Measurements from ENCODE around the gene PSMD9.

The PSMD9 gene

DNA sequence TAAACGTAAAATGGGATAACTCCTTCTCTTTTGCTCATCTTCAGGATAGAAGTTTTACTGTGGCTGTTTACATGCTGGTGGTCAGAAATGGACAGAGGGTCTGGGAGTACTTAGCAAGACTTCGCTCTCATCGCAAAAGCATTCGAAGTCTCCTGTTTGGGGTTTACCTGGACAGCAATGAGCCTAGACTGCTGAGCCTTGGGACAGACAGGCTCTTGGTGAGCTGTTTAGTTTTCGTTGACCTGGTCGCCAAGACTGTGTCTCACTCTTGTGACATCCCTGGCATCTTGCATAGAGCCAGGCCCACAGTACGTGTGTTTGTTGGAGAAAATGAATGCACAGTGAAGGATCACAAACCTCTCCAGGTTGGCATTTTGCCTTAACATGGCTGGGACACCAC is 72.0 kb downstream of the PSMD9 start:
- Histone ChIP-seq H3K79me2 (ENCODE audit: control insufficient read depth, insufficient read depth, low read length) (no peaks in the 10 kb centered on the region), H3K4me3 (ENCODE audit: low read length) (no peak overlapping the region), H3K36me3 (ENCODE audit: control insufficient read depth, insufficient read depth, low read length) (no peaks in the 10 kb centered on the region), H2BK5ac (ENCODE audit: low read length) (no peak overlapping the region), H2AK5ac (ENCODE audit: low read length) (no peak overlapping the region), H3K23ac (ENCODE audit: low read length) (no peak overlapping the region), H4K8ac (ENCODE audit: low read depth, low read length) (no peak overlapping the region), H3K56ac (ENCODE audit: low read length) (no peak overlapping the region), H4K5ac (ENCODE audit: low read length) (no peak overlapping the region), H3K4me2 (ENCODE audit: low read length) (no peak overlapping the region), H3K27ac (ENCODE audit: low read depth, low read length) (no peak overlapping the region), H3K79me1 (ENCODE audit: low read length) (no peaks in the 10 kb centered on the region), H3K4me1 (ENCODE audit: control insufficient read depth, low read depth, low read length) (no peaks in the 10 kb centered on the region), H3K27me3 (ENCODE audit: insufficient read depth, low read length, poor library complexity) (no peaks in the 10 kb centered on the region), H2BK120ac (ENCODE audit: low read depth, low read length) (no peak overlapping the region), H3K4ac (ENCODE audit: low read depth, low read length) (no peak overlapping the region), H2BK15ac (replicated peaks; ENCODE audit: low read depth) (no peak overlapping the region), H3K9ac (ENCODE audit: low read length) (no peak overlapping the region), H3K18ac (ENCODE audit: low read length) (no peak overlapping the region)
- WGBS (ENCODE audit: extremely low coverage, insufficient coverage, low lambda C conversion rate) = no CpG with 5 or more reads among the region's 7 CpGs
- DNase-seq = no peak

DNA sequence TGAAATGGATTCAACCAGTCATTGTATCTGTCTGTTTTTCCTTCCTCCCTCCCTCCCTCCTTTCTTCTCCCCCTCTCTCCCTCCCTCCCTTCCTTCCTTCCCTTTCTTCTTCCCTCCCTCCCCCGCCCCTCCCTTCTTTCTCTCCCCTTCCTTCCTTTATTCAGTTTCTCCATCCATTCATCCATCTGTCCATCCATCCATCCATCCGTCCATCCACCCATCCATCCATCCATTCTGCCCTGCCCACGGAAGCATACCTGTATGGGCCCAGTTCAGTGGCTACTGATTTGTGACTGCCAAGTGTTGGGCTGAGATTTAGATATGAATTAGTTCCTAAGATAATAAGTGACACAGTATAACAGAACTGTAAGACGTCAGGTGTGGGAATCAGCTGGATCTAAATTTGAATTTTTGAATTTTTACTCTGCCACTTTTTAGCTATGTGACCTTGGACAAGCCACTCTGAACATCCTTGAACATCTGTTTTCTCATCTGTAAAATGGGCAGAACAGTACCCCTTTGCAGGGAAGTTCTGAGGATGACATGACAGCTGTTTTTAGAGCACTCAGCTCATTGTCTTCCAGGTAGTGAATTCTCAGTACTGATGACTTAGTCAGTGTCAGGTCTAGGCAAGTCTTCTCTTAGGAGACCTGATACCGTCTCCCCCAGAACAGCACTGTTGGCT is 72.7 kb downstream of the PSMD9 start:
- Histone ChIP-seq H3K79me2 (ENCODE audit: control insufficient read depth, insufficient read depth, low read length) (no peaks in the 10 kb centered on the region), H4K8ac (ENCODE audit: low read depth, low read length) (no peak overlapping the region), H3K56ac (ENCODE audit: low read length) (no peak overlapping the region), H3K4me1 (ENCODE audit: control insufficient read depth, low read depth, low read length) (no peaks in the 10 kb centered on the region), H3K79me1 (ENCODE audit: low read length) (no peaks in the 10 kb centered on the region), H3K4me2 (ENCODE audit: low read length) (no peak overlapping the region), H2BK5ac (ENCODE audit: low read length) (no peak overlapping the region), H4K5ac (ENCODE audit: low read length) (no peak overlapping the region), H3K18ac (ENCODE audit: low read length) (no peak overlapping the region), H2BK120ac (ENCODE audit: low read depth, low read length) (no peak overlapping the region), H3K27me3 (ENCODE audit: insufficient read depth, low read length, poor library complexity) (no peaks in the 10 kb centered on the region), H3K4ac (ENCODE audit: low read depth, low read length) (no peak overlapping the region), H3K23ac (ENCODE audit: low read length) (no peak overlapping the region), H3K36me3 (ENCODE audit: control insufficient read depth, insufficient read depth, low read length) (no peaks in the 10 kb centered on the region), H3K9ac (ENCODE audit: low read length) (no peak overlapping the region), H2BK15ac (replicated peaks; ENCODE audit: low read depth) (no peak overlapping the region), H2AK5ac (ENCODE audit: low read length) (no peak overlapping the region), H3K4me3 (ENCODE audit: low read length) (no peak overlapping the region), H3K27ac (ENCODE audit: low read depth, low read length) (no peak overlapping the region)
- no peak for DNase-seq
- no CpG with 5 or more reads among the region's 5 CpGs for WGBS (ENCODE audit: extremely low coverage, insufficient coverage, low lambda C conversion rate)

DNA sequence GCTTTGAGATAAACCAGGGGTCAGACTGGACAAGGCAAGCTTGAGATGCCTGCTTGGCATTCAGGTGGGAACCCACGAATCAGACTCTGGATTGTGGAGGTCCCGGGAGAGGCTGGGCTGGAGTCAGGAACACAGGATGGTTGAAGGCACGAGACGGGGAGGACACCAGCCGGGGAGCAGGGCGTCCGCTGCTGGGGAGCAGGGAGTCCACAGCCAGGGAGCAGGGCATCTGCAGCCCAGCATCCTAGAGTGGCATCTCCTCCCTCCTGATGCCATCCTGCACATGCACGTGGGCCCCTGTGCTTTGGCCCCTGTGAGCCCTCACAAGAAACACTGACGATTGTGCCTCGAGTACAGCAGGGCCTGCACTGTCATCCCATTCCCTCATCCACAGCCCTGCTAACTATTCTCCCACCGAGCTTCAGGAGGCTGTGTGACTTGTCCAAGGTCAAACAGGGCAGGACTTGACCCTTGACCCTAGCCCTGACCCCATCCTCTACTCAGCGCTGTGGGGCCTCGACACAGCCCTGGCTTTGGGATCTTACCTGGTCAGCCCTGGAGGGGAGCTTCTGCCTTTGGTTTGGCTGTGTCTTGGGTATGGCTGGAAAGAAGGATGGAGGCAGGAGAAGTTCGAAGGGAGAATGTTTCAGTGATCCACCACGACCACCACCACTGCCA is 74.9 kb downstream of the PSMD9 start:
- H3K27me3 ChIP-seq (ENCODE audit: insufficient read depth, low read length, poor library complexity) = no peaks in the 10 kb centered on the region

DNA sequence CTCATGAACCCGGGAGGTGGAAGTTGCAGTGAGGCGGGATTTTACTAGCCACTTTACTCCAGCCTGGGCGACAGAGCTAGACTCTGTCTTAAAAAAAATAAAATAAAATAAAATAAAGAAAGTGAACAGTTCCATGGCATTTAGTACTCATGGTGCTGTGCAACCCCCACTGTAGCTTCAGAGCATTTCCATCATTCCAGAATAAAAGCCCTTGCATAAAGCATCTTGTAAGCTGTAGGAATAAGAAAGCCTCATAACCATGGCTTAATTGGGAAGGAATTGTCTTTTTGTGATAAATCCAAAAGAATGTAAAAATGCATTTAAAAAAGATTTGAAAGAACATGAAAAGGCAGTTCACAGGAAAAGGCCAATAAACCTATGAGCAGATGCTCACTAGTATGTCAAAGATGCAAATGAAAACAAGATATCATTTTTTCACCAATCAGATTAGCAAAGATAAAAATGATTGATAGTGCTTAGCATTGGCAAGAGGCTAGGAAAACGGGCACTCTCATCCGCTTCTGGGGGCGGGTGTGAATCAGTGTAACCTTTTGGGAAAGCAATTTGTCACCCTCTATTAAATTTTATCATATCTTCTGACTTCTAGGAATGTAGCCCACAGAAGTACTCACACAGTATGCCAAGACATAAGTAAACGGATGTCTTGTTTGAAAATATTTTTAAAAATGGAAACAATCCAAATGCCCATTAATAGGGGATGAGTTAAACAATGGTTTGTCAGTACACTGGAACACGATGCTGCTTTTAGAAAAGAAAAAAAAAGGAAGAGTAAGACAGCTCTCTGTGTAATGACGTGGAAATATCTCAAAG is 76.4 kb downstream of the PSMD9 start:
- H3K56ac ChIP-seq (ENCODE audit: low read length) = no peak overlapping the region
- H2BK5ac ChIP-seq (ENCODE audit: low read length) = no peak overlapping the region
- H3K4me3 ChIP-seq (ENCODE audit: low read length) = no peak overlapping the region
- H3K4ac ChIP-seq (ENCODE audit: low read depth, low read length) = no peak overlapping the region
- H2BK120ac ChIP-seq (ENCODE audit: low read depth, low read length) = no peak overlapping the region
- no peaks in the 10 kb centered on the region for H3K27me3 ChIP-seq (ENCODE audit: insufficient read depth, low read length, poor library complexity)
- H3K4me1 ChIP-seq (ENCODE audit: control insufficient read depth, low read depth, low read length) = no peaks in the 10 kb centered on the region
- H3K36me3 ChIP-seq (ENCODE audit: control insufficient read depth, insufficient read depth, low read length) = no peaks in the 10 kb centered on the region
- H2BK15ac ChIP-seq (replicated peaks; ENCODE audit: low read depth) = no peak overlapping the region
- H2AK5ac ChIP-seq (ENCODE audit: low read length) = no peak overlapping the region
- H4K5ac ChIP-seq (ENCODE audit: low read length) = no peak overlapping the region
- WGBS (ENCODE audit: extremely low coverage, insufficient coverage, low lambda C conversion rate) = no CpG with 5 or more reads among the region's 9 CpGs
- no peak overlapping the region for H3K27ac ChIP-seq (ENCODE audit: low read depth, low read length)
- no peak for DNase-seq
- H3K79me2 ChIP-seq (ENCODE audit: control insufficient read depth, insufficient read depth, low read length) = no peaks in the 10 kb centered on the region
- no peak overlapping the region for H3K23ac ChIP-seq (ENCODE audit: low read length)
- no peak overlapping the region for H3K9ac ChIP-seq (ENCODE audit: low read length)
- H4K8ac ChIP-seq (ENCODE audit: low read depth, low read length) = no peak overlapping the region
- no peak overlapping the region for H3K4me2 ChIP-seq (ENCODE audit: low read length)
- H3K18ac ChIP-seq (ENCODE audit: low read length) = no peak overlapping the region
- H3K79me1 ChIP-seq (ENCODE audit: low read length) = no peaks in the 10 kb centered on the region

More for the DNA sequence above, 74.9 kb downstream of the PSMD9 start:
- Histone ChIP-seq H2BK15ac (replicated peaks; ENCODE audit: low read depth) (no peak overlapping the region), H4K5ac (ENCODE audit: low read length) (no peak overlapping the region), H3K79me2 (ENCODE audit: control insufficient read depth, insufficient read depth, low read length) (no peaks in the 10 kb centered on the region), H3K4me1 (ENCODE audit: control insufficient read depth, low read depth, low read length) (no peaks in the 10 kb centered on the region), H3K36me3 (ENCODE audit: control insufficient read depth, insufficient read depth, low read length) (no peaks in the 10 kb centered on the region), H3K4ac (ENCODE audit: low read depth, low read length) (no peak overlapping the region), H2AK5ac (ENCODE audit: low read length) (no peak overlapping the region), H3K27ac (ENCODE audit: low read depth, low read length) (no peak overlapping the region), H3K23ac (ENCODE audit: low read length) (no peak overlapping the region), H4K8ac (ENCODE audit: low read depth, low read length) (no peak overlapping the region), H3K9ac (ENCODE audit: low read length) (no peak overlapping the region), H3K79me1 (ENCODE audit: low read length) (no peaks in the 10 kb centered on the region), H3K56ac (ENCODE audit: low read length) (peak overlapping the region; percentile 10), H3K4me3 (ENCODE audit: low read length) (no peak overlapping the region), H3K18ac (ENCODE audit: low read length) (no peak overlapping the region), H3K4me2 (ENCODE audit: low read length) (no peak overlapping the region), H2BK120ac (ENCODE audit: low read depth, low read length) (no peak overlapping the region), H2BK5ac (ENCODE audit: low read length) (no peak overlapping the region)
- no peak for DNase-seq
- WGBS (ENCODE audit: extremely low coverage, insufficient coverage, low lambda C conversion rate) = no CpG with 5 or more reads among the region's 15 CpGs

DNA sequence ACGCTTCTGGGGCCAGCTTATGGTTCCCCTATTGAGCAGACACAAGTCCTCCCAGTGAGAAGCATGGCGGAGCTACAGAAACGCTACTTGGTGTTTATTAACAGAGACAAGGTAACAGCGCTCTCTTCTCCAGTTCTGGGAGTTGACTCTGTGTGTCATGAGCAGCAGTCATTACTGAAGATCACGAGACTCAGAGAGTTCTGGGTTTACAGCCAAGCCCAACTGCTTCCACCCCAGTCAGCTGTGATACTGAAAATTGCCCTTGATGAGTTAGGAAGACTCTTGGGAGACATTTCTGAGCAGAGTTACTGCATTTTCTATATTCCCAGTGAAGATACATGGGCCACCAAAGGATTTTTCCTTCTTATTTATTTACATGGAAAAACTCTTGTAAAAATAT is 78.4 kb downstream of the PSMD9 start:
- no peaks in the 10 kb centered on the region for H3K4me1 ChIP-seq (ENCODE audit: control insufficient read depth, low read depth, low read length)
- no peak overlapping the region for H3K27ac ChIP-seq (ENCODE audit: low read depth, low read length)
- no peaks in the 10 kb centered on the region for H3K79me2 ChIP-seq (ENCODE audit: control insufficient read depth, insufficient read depth, low read length)
- no peak overlapping the region for H4K8ac ChIP-seq (ENCODE audit: low read depth, low read length)
- H3K4me3 ChIP-seq (ENCODE audit: low read length) = no peak overlapping the region
- H3K9ac ChIP-seq (ENCODE audit: low read length) = no peak overlapping the region
- H3K18ac ChIP-seq (ENCODE audit: low read length) = no peak overlapping the region
- no peaks in the 10 kb centered on the region for H3K27me3 ChIP-seq (ENCODE audit: insufficient read depth, low read length, poor library complexity)
- no peak overlapping the region for H2BK15ac ChIP-seq (replicated peaks; ENCODE audit: low read depth)
- H4K5ac ChIP-seq (ENCODE audit: low read length) = no peak overlapping the region
- H2BK5ac ChIP-seq (ENCODE audit: low read length) = no peak overlapping the region
- no peak overlapping the region for H3K4ac ChIP-seq (ENCODE audit: low read depth, low read length)
- H3K36me3 ChIP-seq (ENCODE audit: control insufficient read depth, insufficient read depth, low read length) = no peaks in the 10 kb centered on the region
- H3K79me1 ChIP-seq (ENCODE audit: low read length) = no peaks in the 10 kb centered on the region
- no peak for DNase-seq
- H2BK120ac ChIP-seq (ENCODE audit: low read depth, low read length) = no peak overlapping the region
- no peak overlapping the region for H3K23ac ChIP-seq (ENCODE audit: low read length)
- H3K4me2 ChIP-seq (ENCODE audit: low read length) = no peak overlapping the region
- no CpG with 5 or more reads among the region's 5 CpGs for WGBS (ENCODE audit: extremely low coverage, insufficient coverage, low lambda C conversion rate)
- no peak overlapping the region for H3K56ac ChIP-seq (ENCODE audit: low read length)
- no peak overlapping the region for H2AK5ac ChIP-seq (ENCODE audit: low read length)
